Neural progenitor cell (in vitro differentiated cells): Measurements from ENCODE around the gene BCAS3. TPM values are rescaled to one million over a fixed set of nuclear protein-coding genes. Genes with fewer than 3 reads are reported as not detected.

Experiments used
- DNase-seq: peaks from one replicate; pipeline ENCODE4 v3.0.0-alpha.2; 2016; ENCODE audit warnings: low spot score
- H2AFZ ChIP-seq: fragments of 200-600 bp; sonication (generic); replicated peaks from 2 replicates; pipeline ENCODE4 v1.6.1; 2016; ENCODE audit warnings: antibody characterized with exemption
- H3F3A ChIP-seq: fragments of 200-600 bp; sonication (generic); 2 replicates; pipeline ENCODE4 v1.6.1; 2016; ENCODE audit warnings: antibody characterized with exemption, low read depth
- H3K27ac ChIP-seq: fragments of 200-600 bp; sonication (generic); 2 replicates; pipeline ENCODE4 v1.5.1; 2016; ENCODE audit warnings: mild to moderate bottlenecking
- H3K27me3 ChIP-seq: fragments of 200-600 bp; sonication (generic); 2 replicates; pipeline ENCODE4 v1.6.1; 2016; ENCODE audit warnings: mild to moderate bottlenecking, moderate library complexity
- H3K36me3 ChIP-seq: fragments of 200-600 bp; sonication (generic); 2 replicates; pipeline ENCODE4 v1.5.1; 2016
- H3K4me1 ChIP-seq: fragments of 200-600 bp; sonication (generic); 2 replicates; pipeline ENCODE4 v1.6.1; 2016; ENCODE audit warnings: mixed run types
- H3K4me2 ChIP-seq: fragments of 200-600 bp; sonication (generic); 2 replicates; pipeline ENCODE4 v1.6.1; 2016
- H3K4me3 ChIP-seq: fragments of 200-600 bp; sonication (generic); 2 replicates; pipeline ENCODE4 v1.5.1; 2016
- H3K79me2 ChIP-seq: fragments of 200-600 bp; sonication (generic); 2 replicates; pipeline ENCODE4 v1.6.1; 2016; ENCODE audit warnings: low read depth
- H3K9ac ChIP-seq: fragments of 200-600 bp; sonication (generic); 2 replicates; pipeline ENCODE4 v1.6.1; 2016
- H3K9me3 ChIP-seq: fragments of 200-600 bp; sonication (generic); 2 replicates; pipeline ENCODE4 v1.5.1; 2016; ENCODE audit warnings: low read depth
- H4K20me1 ChIP-seq: fragments of 200-600 bp; sonication (generic); 2 replicates; pipeline ENCODE4 v1.6.1; 2016; ENCODE audit warnings: low read depth
- H3K27ac Mint-ChIP-seq: 3 replicates; pipeline ENCODE4 v1.8.0; 2021; ENCODE audit warnings: mixed read lengths
- H3K27me3 Mint-ChIP-seq: 2 replicates; pipeline ENCODE4 v1.8.0; 2022; ENCODE audit warnings: low read depth, mild to moderate bottlenecking, inconsistent platforms, moderate library complexity, mixed read lengths; ENCODE audit not compliant: insufficient read depth
- H3K36me3 Mint-ChIP-seq: 3 replicates; pipeline ENCODE4 v1.8.0; 2021; ENCODE audit warnings: mixed read lengths
- H3K4me1 Mint-ChIP-seq: 3 replicates; pipeline ENCODE4 v1.8.0; 2021; ENCODE audit warnings: mixed read lengths
- H3K4me3 Mint-ChIP-seq: 3 replicates; pipeline ENCODE4 v1.8.0; 2021; ENCODE audit warnings: mild to moderate bottlenecking, moderate library complexity, mixed read lengths
- H3K9me3 Mint-ChIP-seq: 3 replicates; pipeline ENCODE4 v1.8.0; 2020; ENCODE audit warnings: mixed read lengths
- EZH2 ChIP-seq: fragments of 200-600 bp; sonication (generic); IDR thresholded peaks from 2 replicates; pipeline ENCODE4 v1.6.1; 2017; ENCODE audit warnings: antibody characterized with exemption, mild to moderate bottlenecking, moderate library complexity
- EZH2phosphoT487 ChIP-seq: fragments of 200-600 bp; sonication (generic); IDR thresholded peaks from 2 replicates; pipeline ENCODE4 v1.6.1; 2017; ENCODE audit warnings: antibody characterized with exemption
- total RNA-seq: library from RNA; depleted of rRNA; stranded (reverse); fragments of >200 nt; gene quantifications from 2 replicates; pipeline ENCODE4 v1.2.3, GENCODE V29; 2015; ENCODE audit warnings: low replicate concordance
- TF ChIP-seq, protein P1 (sequence below): fragments of 200-600 bp; sonication (generic); IDR thresholded peaks from 2 replicates; pipeline ENCODE4 v1.5.1; 2017; ENCODE audit warnings: antibody characterized with exemption, mild to moderate bottlenecking

The BCAS3 gene
- total RNA-seq, 1 donor from 2014 or later: 60.9 TPM

DNA sequence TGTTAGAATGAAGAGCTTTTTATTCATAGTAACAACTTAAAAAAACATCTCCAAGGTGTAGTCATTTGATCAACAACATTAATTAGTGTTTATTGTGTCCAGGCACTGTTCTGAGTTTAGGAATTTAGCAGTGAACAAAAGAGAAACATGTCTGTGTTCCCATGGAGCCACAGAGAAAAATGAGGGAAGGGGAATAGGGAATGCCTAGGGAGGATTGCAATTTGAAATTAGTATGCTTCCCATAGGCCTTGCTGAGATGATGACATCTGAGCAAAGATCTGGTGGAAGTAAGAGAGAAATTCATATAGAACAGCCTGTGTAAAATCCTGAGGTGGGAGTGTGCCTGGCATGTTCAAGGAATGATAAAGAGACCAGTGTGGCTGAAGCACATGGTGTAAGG, 318.0 kb downstream of the BCAS3 start:
- Histone ChIP-seq H3K36me3 (no peaks in the 10 kb centered on the region), H3K9ac (no peak overlapping the region), H3K9me3 (no peaks in the 10 kb centered on the region), H3K4me3 (no peak overlapping the region), H3K4me1 (no peaks in the 10 kb centered on the region), H3F3A (no peaks in the 10 kb centered on the region), H3K27ac (no peak overlapping the region), H2AFZ (no peak overlapping the region), H4K20me1 (no peaks in the 10 kb centered on the region), H3K4me2 (no peak overlapping the region), H3K79me2 (no peaks in the 10 kb centered on the region), H3K27me3 (no peaks in the 10 kb centered on the region)
- H3K4me3 Mint-ChIP-seq: no peak overlapping the region
- H3K27me3 Mint-ChIP-seq: no peaks in the 10 kb centered on the region
- TF ChIP-seq, protein P1, sequence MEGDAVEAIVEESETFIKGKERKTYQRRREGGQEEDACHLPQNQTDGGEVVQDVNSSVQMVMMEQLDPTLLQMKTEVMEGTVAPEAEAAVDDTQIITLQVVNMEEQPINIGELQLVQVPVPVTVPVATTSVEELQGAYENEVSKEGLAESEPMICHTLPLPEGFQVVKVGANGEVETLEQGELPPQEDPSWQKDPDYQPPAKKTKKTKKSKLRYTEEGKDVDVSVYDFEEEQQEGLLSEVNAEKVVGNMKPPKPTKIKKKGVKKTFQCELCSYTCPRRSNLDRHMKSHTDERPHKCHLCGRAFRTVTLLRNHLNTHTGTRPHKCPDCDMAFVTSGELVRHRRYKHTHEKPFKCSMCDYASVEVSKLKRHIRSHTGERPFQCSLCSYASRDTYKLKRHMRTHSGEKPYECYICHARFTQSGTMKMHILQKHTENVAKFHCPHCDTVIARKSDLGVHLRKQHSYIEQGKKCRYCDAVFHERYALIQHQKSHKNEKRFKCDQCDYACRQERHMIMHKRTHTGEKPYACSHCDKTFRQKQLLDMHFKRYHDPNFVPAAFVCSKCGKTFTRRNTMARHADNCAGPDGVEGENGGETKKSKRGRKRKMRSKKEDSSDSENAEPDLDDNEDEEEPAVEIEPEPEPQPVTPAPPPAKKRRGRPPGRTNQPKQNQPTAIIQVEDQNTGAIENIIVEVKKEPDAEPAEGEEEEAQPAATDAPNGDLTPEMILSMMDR: no peak
- no peak for TF ChIP-seq EZH2phosphoT487
- TF ChIP-seq EZH2: no peak
- H3K9me3 Mint-ChIP-seq: no peaks in the 10 kb centered on the region
- H3K4me1 Mint-ChIP-seq: no peaks in the 10 kb centered on the region
- no peak overlapping the region for H3K27ac Mint-ChIP-seq
- DNase-seq: no peak
- no peaks in the 10 kb centered on the region for H3K36me3 Mint-ChIP-seq

DNA sequence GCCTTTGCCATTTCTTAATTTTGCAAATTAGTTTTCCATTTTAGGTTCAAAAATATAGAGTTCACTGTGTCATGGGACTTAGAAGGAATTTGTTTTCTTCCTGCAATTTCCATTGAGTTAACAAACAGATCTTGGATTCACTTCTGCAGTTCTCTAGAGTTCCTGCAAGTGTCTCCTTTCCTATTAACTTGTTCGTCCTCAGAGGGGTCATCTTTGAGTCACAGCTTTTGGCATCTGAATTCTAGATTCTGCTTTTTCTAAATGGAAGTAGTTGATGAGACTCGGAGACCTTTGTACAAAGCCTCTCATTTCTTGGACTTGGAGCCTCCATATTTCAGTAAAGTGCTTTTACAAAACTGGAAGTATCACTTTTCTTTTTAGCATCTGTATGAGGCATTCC, 323.3 kb downstream of the BCAS3 start:
- H3K9ac ChIP-seq: no peak overlapping the region

GRCh38 chr17:61002316-61002736, 324.7 kb downstream of the BCAS3 start:
- Mint-ChIP-seq H3K36me3 (no peaks in the 10 kb centered on the region), H3K4me3 (no peak overlapping the region), H3K9me3 (no peaks in the 10 kb centered on the region), H3K27ac (no peak overlapping the region), H3K4me1 (no peaks in the 10 kb centered on the region), H3K27me3 (no peaks in the 10 kb centered on the region)
- no peak overlapping the region for H2AFZ ChIP-seq
- no peak overlapping the region for H3K9ac ChIP-seq
- no peaks in the 10 kb centered on the region for H4K20me1 ChIP-seq
- peaks cover 7% of the 10 kb centered on the region for H3K4me1 ChIP-seq
- TF ChIP-seq, protein P1: peak; percentile 71
- TF ChIP-seq EZH2phosphoT487 (no peak), EZH2 (no peak)
- H3F3A ChIP-seq: no peaks in the 10 kb centered on the region
- H3K4me3 ChIP-seq: no peak overlapping the region
- H3K79me2 ChIP-seq: no peaks in the 10 kb centered on the region
- peak; percentile 51 for DNase-seq
- no peak overlapping the region for H3K27ac ChIP-seq
- H3K27me3 ChIP-seq: no peaks in the 10 kb centered on the region
- H3K36me3 ChIP-seq: no peaks in the 10 kb centered on the region
- no peaks in the 10 kb centered on the region for H3K9me3 ChIP-seq
- no peak overlapping the region for H3K4me2 ChIP-seq

More for the DNA sequence above, 323.3 kb downstream of the BCAS3 start:
- no peak overlapping the region for H2AFZ ChIP-seq
- H3K27me3 ChIP-seq: no peaks in the 10 kb centered on the region
- H3K4me2 ChIP-seq: no peak overlapping the region
- no peak overlapping the region for H3K4me3 ChIP-seq
- no peaks in the 10 kb centered on the region for H3K9me3 ChIP-seq
- H3K4me1 Mint-ChIP-seq: no peaks in the 10 kb centered on the region
- no peak overlapping the region for H3K4me3 Mint-ChIP-seq
- peaks cover 7% of the 10 kb centered on the region for H3K4me1 ChIP-seq
- DNase-seq: peak; percentile 45
- H3K27ac ChIP-seq: no peak overlapping the region
- TF ChIP-seq EZH2: no peak
- TF ChIP-seq, protein P1: peak; percentile 47
- H3F3A ChIP-seq: no peaks in the 10 kb centered on the region
- H4K20me1 ChIP-seq: no peaks in the 10 kb centered on the region
- no peaks in the 10 kb centered on the region for H3K9me3 Mint-ChIP-seq
- no peaks in the 10 kb centered on the region for H3K79me2 ChIP-seq
- no peak overlapping the region for H3K27ac Mint-ChIP-seq
- no peaks in the 10 kb centered on the region for H3K36me3 Mint-ChIP-seq
- H3K27me3 Mint-ChIP-seq: no peaks in the 10 kb centered on the region
- no peaks in the 10 kb centered on the region for H3K36me3 ChIP-seq
